NCI-H146 treated with DMSO at 0.1 percent for 48 hours (cell line): ENCODE results near the gene ARHGAP18.

Experiments used
- DNase-seq: peaks from one replicate; lab custom pipeline; 2025; ENCODE audit not compliant: unreplicated experiment; lab: John Stamatoyannopoulos, UW

The ARHGAP18 gene

GRCh38 chr6:129623008-129623732 is 86.8 kb downstream of the ARHGAP18 start:
- DNase-seq, result no peak

- no peak for DNase-seq
Measured at GRCh38 chr6:129621252-129621651, 88.7 kb downstream of the ARHGAP18 start.

- no peak for DNase-seq
Measured at GRCh38 chr6:129620234-129620610, 89.8 kb downstream of the ARHGAP18 start.

GRCh38 chr6:129619579-129620233 is 90.3 kb downstream of the ARHGAP18 start:
- DNase-seq, result no peak

- no peak for DNase-seq
Measured at GRCh38 chr6:129617986-129618385, 92.0 kb downstream of the ARHGAP18 start.

GRCh38 chr6:129615496-129615895 is 94.5 kb downstream of the ARHGAP18 start:
- DNase-seq, result no peak

- DNase-seq, result no peak
Measured at GRCh38 chr6:129615020-129615419, 95.0 kb downstream of the ARHGAP18 start.

GRCh38 chr6:129614464-129614863 is 95.5 kb downstream of the ARHGAP18 start:
- no peak for DNase-seq

- no peak for DNase-seq
Measured at GRCh38 chr6:129612440-129612839, 97.5 kb downstream of the ARHGAP18 start.

GRCh38 chr6:129609635-129610034 is 100.3 kb downstream of the ARHGAP18 start:
- DNase-seq, result no peak

GRCh38 chr6:129608886-129609537 is 101.0 kb downstream of the ARHGAP18 start:
- DNase-seq, result no peak

GRCh38 chr6:129607581-129608186 is 102.3 kb downstream of the ARHGAP18 start:
- DNase-seq, result peak; percentile 65

- DNase-seq, result no peak
Measured at GRCh38 chr6:129606664-129607063, 103.3 kb downstream of the ARHGAP18 start.

GRCh38 chr6:129605967-129606366 is 104.0 kb downstream of the ARHGAP18 start:
- DNase-seq, result peak; percentile 83

- DNase-seq, result no peak
Measured at GRCh38 chr6:129605095-129605494, 104.9 kb downstream of the ARHGAP18 start.

GRCh38 chr6:129604321-129604720 is 105.7 kb downstream of the ARHGAP18 start:
- DNase-seq, result no peak

- no peak for DNase-seq
Measured at GRCh38 chr6:129603741-129604140, 106.2 kb downstream of the ARHGAP18 start.

- no peak for DNase-seq
Measured at GRCh38 chr6:129601323-129601722, 108.7 kb downstream of the ARHGAP18 start.

- peak; percentile 97 for DNase-seq
Measured at GRCh38 chr6:129599467-129599866, 110.5 kb downstream of the ARHGAP18 start.

GRCh38 chr6:129598244-129599187 is 111.5 kb downstream of the ARHGAP18 start:
- DNase-seq, result peak; percentile 96
